SKM-1 treated with dmso at 0.1 percent for 144 hours (cell line): Measurements from ENCODE around the gene RGS9.
"Not testable (repeated sequence)": the region's sequence is repeated elsewhere in the genome, so short reads cannot be mapped to it uniquely, and the experiment has no call there.

Experiments used
- DNase-seq: peaks from one replicate; lab custom pipeline; 2025; ENCODE audit not compliant: unreplicated experiment; lab: John Stamatoyannopoulos, UW

RGS9 gene

DNA sequence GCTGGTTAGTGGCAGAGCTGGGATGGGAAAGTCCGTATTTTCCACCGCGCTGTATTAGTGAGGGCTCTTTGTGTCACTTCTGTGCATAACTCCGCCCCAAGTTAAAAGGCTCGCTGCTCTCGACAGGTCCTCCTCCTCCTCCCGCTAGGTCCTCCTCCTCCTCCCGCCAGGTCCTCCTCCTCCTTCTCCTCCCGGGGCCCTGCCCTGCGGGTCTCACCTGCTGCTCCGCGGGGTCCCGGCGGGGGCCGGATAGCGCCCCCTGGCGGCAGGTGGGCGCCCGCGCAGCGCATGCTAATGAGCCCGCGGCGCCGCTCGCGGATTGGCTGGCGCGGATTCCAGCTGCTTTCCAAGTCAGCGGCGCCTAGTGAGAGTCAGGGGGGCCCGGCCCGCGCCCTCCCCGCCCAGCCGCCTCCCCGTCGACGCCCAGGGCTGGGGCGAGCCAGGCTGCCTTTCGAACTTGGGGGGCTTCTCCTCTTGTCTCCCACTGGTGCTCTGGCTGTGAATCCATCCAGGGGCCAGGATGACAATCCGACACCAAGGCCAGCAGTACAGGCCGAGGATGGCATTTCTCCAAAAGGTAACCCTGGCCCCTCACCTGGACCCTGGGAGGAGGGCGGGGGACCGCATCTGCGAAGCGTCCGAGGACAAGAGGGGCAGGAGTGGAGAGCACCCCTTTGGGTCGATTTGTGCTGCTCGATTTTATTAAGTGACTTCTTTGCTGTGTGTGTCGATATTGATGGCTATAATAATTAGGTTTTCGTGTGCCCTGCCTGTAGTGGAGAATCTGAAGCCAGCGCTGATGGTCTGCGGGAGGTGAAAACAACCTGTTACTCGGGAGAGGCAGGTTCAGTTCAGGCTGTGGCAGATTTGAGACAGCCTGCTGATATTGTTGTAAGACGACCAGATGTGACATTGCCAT is at the start of gene RGS9:
Gene RGS9, plus strand, starts transcription at position 350 of the 919 bp plus-strand sequence. Its CDS starts 171 bp downstream, at position 521.
- DNase-seq, result peak; percentile 46

DNA sequence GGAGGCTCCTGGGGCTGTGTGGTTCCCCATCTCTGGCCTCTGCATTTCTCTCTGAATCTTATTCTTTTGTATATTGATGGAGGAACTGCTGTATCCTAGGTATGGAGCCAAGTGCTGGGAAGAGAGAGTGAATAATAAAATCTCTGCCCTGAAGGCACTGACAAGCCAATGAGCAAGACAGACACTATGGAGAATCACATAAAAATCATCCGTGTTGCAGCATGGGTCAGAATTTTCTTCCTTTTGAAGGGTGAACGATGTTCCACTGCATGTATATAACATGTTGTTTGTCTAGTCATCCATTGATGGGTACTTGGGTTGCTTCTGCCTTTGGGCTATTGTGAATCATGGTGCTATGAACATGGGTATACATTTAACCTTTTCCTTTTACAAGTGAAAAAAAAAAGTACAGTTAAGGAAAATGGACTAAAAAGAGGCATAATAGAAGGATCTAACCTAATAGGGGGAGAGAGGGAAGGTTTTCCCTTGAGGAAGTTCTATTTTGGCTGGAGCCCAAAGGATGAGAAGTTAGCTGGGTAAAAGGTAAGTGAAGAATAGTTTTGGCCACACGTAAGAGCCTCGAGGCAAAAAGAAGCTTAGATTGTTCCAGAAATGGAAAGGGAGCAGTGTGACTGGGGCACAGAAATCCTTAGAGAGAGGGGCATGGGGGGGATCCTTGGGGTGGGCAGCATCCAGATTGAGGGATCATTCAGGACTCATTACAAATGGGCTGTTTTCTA is 48.4 kb upstream of the RGS9 start:
- no peak for DNase-seq

DNA sequence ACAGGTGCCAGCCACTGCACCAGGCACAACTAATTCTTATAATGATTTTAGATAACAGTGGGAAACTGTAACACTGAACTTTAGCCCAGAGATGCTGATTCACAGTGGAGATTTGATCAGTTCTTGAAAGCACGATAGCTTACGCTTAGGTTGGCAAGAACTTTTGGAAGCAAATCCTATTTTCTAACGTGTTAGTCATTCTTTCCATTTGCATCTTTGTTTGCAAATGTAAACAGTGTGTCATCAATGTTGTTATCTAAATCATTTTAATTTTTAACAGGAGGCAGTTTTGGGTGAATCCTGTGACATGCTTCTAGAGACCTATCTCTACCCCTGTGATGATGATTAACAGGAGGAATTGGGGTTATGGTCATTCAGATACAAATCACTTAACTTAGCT is 44.9 kb upstream of the RGS9 start:
- no peak for DNase-seq

DNA sequence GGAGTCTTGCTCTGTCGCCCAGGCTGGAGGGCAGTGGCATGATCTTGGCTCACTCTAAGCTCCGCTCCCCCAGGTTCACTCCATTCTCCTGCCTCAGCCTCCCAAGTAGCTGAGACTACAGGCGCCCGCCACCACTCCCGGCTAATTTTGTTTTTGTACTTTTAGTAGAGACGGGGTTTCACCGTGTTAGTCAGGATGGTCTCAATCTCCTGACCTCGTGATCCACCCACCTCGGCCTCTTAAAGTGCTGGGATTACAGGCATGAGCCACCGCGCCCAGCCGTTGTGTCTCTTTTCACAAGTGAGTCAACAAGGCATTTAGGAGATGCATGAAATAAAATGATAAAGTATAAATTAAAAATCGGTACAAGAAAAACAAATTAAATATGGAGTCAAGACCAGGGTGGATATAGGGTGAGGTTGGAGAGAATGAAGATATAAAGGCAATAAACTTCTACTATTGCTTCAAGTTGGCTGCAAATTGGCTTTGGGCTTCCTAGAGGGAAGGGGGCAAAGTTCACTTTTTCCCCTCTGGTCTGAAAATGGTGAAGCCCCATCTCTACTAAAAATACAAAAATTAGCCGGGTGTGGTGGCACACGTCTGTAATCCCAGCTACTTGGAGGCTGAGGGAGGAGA is 44.3 kb upstream of the RGS9 start:
- not testable (repeated sequence) for DNase-seq

DNA sequence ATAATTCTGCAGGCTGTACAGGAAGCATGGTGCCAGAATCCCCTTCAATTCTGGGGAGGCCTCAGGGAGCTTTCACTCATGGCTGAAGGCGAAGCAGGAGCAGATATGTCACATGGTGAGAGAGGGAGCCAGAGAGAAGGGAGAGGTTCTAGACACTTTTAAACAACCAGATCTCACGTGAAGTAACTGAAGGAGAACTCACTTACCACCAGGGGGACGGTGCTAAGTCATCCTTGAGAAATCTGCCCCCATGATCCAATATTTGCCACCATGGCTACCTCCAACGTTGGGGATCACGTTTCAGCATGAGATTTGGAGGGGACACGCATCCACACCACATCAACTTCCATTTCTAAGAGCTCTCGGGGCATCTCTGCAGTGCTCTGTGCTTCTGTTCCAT is 43.2 kb upstream of the RGS9 start:
- DNase-seq, result no peak

DNA sequence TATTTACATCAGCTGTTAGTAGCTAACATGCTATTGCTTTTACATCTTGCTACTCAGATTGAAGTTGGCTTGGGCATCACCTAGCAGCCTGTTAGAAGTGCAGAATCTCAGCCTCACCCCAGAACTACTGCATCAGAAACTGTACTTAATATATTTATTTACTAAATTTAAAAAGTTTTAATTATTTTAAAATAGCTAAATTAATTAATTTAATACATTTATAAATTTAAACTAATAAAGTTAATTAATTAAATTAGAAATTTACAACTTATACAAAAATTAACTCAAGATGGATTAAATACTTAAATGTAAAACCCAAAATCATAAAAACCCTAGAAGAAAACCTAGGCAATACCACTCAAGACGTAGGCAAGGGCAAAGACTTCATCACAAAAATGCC is 41.7 kb upstream of the RGS9 start:
- DNase-seq, result no peak

DNA sequence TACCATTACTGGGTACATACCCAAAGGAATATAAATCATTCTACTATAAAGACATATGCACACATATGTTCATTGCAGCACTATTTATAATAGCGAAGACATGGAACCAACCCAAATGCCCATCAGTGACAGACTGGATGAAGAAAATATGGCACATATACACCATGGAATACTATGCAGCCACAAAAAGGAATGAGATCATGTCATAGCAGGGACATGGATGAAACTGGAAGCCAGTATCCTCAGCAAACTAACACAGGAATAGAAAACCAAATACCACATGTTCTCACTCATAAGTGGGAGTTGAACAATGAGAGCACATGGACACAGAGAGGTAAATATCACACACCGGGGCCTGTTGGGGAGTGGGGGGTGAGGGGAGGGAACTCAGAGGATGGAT is 40.8 kb upstream of the RGS9 start:
- DNase-seq, result not testable (repeated sequence)

DNA sequence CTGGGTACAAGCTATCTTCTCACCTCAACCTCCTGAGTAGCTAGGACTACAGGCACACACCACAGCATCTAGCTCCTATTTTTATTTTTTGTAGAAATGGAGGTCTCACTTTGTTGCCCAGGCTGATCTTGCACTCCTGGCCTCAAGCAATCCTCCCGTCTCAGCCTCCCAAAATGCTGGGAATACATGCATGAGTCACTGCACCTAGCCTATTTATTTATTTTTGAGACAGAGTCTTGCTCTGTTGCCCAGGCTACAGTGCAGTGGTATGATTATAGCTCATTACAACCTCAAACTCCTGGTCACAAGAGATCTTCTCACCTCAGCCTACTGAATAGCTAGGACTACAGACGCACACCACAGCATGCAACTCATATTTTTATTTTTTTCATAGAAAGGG is 40.1 kb upstream of the RGS9 start:
- DNase-seq, result no peak

DNA sequence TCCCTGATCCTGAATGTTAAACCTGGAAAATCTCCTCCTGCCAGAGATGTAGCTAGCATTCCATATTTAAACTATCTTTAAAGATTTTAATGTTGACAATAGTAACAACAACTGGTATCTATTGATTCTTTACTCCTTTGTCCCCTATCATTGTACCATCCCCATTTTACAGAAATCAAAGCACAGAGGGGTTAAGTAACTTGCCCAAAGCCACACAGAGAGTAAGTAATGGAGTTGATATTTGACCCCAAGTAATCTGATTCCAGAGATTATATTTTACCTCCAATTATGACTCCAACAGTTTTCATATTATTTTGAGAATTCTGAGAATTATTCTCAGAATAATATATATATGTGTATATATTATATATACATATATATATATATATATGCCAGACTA is 37.7 kb upstream of the RGS9 start:
- DNase-seq, result no peak

DNA sequence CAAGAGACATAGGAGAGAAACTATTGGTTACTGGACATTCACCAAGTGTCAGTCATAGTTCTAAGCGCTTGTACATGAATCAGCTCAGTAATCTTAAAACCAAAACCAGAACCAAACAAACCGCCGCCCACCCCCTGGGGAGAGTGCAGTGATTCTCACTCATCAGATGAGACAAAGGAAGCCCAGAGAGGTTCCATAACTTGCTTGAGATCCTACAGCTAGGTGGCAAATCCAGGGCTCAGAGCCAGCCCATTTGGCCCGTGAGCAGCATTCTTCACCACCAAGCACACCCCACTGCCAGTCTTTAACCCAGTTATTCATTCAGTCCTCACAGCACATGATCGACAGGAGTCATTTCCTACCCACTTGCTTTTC is 37.2 kb upstream of the RGS9 start:
- no peak for DNase-seq

DNA sequence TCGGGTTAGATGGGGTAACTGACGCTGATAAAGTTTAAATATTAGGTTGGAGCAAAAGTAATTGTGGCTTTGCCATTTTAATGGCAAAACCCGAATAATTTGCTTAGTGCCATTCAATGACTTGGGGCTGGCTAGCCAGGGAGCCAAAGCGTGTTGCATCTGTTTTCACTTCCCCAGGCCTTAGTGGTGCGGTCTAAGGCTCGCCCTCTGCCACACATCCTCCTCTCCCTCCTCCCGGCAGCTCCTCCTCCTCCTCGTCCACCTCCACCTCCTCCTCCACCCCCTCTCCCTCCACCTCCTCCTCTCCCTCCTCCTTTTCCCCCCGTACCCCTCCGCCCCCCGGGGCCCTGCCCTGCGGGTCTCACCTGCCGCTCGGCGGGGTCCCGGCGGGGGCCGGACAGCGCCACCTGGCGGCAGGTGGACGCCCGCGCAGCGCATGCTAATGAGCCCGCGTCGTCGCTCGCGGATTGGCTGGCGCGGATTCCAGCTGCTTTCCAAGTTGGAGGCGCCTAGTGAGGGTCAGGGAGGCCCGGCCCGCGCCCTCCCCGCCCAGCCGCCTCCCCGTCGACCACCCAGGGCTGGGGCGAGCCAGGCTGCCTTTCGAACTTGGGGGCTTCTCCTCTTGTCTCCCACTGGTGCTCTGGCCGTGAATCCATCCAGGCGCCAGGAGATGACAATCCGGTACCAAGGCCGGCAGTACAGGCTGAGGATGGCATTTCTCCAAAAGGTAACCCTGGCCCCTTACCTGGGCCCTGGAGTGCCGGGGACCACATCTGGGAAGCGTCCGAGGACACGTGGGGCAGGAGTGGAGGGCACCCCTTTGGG is 36.6 kb upstream of the RGS9 start:
- DNase-seq, result peak; percentile 61

DNA sequence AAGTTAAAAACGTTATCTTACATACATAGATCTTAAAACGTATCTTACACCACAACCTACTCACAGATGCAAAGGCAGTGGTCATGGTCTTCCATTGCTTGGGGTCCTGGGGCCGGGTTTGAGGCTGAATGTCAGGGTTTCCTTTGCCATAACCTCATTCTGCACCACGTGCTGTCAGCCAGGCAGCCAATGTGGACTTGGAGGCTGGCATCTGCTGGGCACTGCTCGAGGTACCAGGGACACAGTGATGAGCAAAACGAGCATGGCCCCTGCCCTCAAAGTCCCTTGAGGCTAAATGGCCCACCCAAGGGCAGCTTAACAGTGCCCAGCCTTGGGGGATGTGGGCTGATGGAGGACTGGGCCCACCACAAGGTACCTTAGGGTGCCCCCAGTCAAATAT is 35.8 kb upstream of the RGS9 start:
- no peak for DNase-seq

DNA sequence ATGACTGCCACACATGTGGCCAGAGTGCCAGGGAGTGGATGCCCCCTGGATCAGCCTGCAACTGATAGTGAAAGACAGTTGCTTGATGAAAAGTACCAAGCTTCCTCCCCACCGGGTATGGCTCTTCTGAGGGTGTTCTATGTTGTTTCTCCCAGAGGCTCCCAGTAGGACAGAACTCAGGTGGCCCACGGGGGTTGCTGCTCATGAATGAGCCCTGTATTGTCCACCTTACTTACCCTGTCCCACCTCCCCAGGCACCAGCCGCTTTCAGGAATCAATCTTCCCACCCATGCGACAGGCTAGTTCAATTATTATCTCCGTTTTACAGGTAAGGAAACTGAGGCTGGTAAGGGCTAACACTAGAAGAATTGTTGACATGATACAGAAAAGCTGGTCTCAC is 34.9 kb upstream of the RGS9 start:
- no peak for DNase-seq

DNA sequence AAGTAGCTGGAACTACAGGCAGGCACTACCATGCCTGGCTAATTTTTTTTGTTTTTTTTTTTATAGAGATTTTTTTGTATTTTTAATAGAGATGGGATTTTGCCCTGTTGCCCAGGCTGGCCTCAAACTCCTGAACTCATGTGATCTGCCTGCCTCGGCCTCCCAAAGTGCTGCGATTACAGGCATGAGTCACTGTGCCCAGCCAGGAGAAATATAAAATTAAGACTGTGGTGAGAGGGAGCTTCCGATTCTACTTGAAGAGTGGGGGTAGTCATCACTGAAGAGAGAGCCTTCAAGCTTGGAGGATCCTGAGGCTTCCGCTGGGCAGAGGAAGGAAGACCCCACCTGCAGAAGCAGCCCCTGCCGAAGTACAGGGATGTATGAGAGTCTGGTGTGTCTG is 34.4 kb upstream of the RGS9 start:
- no peak for DNase-seq

DNA sequence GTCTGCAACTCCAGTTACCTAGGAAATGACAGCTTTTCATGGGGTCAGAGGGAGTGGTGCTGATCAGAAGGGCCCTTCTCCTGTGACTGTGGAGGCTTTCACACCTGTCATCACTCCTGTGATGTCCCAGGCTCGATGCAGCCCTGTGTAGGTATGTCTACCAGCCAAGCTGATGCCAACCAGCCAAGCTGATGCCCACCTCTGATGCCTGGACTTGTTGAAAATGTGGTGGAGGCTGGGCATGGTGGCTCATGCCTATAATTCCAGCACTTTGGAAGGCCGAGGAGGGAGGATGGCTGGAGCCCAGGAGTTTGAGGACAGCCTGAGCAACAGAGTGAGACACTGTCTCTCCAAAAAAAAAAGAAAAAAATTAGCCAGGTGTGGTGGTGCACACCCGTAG is 33.7 kb upstream of the RGS9 start:
- DNase-seq, result no peak

DNA sequence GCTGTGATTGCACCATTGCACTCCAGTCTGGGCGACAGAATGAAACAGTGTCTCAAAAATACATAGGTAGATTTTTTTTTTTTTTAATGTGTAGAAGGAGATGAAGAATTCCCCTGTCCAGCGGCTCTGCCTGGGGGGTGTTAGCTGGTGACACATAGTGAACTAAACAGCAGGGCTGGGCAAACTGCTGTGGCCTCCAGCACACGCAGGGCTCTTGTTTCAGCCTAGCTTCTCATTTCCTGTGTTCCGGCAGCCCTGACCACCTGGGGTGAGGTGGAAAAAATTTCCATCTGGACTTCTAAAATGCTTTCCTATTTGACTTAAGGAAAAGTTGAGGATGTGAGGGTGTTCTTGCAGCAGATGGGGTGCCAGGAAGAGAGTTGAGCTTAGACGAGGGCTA is 33.3 kb upstream of the RGS9 start:
- no peak for DNase-seq

DNA sequence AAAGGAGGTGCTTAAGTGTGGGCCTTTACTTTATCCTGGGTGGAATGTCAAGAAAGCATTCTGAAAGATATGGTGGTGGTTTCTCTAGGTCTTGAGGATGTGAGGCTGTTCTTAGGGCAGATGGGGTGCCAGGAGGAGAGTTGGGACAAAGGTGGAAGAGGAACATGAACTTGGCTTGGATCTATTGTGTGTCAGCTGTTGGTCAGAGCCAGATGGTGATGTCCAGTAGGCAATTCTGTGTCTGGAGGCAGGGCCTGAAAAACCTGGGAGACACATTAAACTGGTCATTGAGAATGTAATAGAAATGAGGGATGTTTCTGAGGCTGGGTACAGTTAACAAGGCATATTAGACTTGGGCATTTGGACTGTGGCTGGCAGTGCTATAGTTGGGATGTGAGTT is 32.6 kb upstream of the RGS9 start:
- DNase-seq, result no peak

DNA sequence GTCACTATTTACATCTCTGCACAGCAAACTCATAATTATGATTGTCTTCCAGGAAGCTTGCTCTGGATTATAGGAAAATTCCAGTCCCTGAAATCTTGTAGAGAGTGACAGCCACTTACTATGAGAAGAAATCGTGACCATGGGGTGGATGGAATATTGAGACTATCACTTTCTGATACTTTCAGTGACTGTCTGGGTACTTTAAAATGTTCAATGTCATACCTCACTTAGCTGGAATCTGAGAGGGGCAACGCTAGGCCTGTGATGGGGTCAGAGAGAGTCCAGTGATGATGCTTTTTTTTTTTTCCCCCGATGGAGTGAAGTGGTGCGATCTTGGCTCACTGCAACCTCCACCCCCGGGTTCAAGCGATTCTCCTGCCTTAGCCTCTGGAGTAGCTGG is 32.2 kb upstream of the RGS9 start:
- no peak for DNase-seq

DNA sequence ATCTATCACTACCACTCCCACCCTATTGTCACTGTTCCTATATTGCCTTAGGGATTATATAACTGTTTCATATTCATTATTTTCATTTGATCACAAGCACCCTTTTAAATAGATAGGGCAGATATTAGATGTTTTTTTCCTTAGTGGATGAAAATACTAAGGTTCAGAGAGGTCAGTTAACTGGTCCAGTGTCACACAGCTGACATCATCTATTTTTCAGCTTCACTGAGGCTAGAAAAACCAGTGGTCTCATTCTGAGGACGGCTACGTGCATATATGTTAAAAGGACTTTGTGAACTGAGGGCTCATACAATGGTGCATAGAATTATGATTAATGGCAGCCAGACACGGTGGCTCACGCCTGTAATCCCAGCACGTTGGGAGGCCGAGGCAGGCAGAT is 29.0 kb upstream of the RGS9 start:
- no peak for DNase-seq

DNA sequence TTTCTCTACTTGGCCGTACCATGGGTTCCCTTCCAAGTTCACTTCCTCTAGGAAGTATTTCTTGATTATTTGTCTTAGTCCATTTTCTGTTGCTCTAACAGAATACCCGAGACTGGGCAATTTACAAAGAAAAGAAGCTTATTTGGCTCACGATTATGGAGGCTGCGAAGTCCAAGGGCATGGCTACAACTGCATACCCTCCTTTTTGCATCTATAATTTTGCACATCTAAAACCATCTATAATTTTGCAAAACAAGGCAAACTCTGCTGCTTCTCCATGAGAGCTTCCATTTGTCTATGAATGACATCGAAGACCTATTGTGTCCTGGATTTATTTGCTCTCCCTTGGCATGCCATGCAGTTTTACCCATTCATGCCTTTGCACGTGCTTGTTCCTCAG is 27.6 kb upstream of the RGS9 start:
- DNase-seq, result no peak
